HEK293T (cell line): ENCODE measurements around the gene INVS.

Experiments
- CTCF ChIA-PET: fragments of 350-600 bp; formaldehyde crosslinking; extraction: SDS; loops from one replicate; lab custom pipeline; 2021; ENCODE audit warnings: antibody characterized with exemption, inconsistent platforms; lab: Yijun Ruan, JAX
- POLR2A ChIA-PET: fragments of 350-600 bp; formaldehyde crosslinking; extraction: SDS; loops from one replicate; lab custom pipeline; 2020; ENCODE audit warnings: antibody characterized with exemption, inconsistent platforms; lab: Yijun Ruan, JAX
- DNase-seq: peaks from one replicate; pipeline ENCODE4 v3.0.0; 2012; ENCODE audit warnings: mixed read lengths; ENCODE audit errors: extremely low spot score
- ARNT ChIP-seq: fragments of 450-650 bp; IDR thresholded peaks from 2 replicates; pipeline ENCODE4 v1.6.1; 2017; ENCODE audit warnings: mild to moderate bottlenecking
- BHLHE40 ChIP-seq: fragments of 450-650 bp; IDR thresholded peaks from 2 replicates; pipeline ENCODE4 v1.6.1; 2016; ENCODE audit warnings: mild to moderate bottlenecking, moderate library complexity, borderline replicate concordance
- CTBP1 ChIP-seq: fragments of 450-650 bp; IDR thresholded peaks from 2 replicates; pipeline ENCODE4 v1.6.1; 2016; ENCODE audit warnings: borderline replicate concordance
- ELF4 ChIP-seq: fragments of 450-650 bp; IDR thresholded peaks from 2 replicates; pipeline ENCODE4 v1.6.1; 2017; ENCODE audit warnings: antibody characterized with exemption
- FOXA1 ChIP-seq: fragments of 450-650 bp; IDR thresholded peaks from 2 replicates; pipeline ENCODE4 v1.6.1; 2016; ENCODE audit warnings: mild to moderate bottlenecking
- FOXK2 ChIP-seq: fragments of 450-650 bp; IDR thresholded peaks from 2 replicates; pipeline ENCODE4 v1.6.1; 2016; ENCODE audit warnings: mild to moderate bottlenecking
- FOXM1 ChIP-seq: fragments of 450-650 bp; IDR thresholded peaks from 2 replicates; pipeline ENCODE4 v1.6.1; 2017; ENCODE audit warnings: mild to moderate bottlenecking, borderline replicate concordance
- HDGF ChIP-seq: fragments of 450-650 bp; IDR thresholded peaks from 2 replicates; pipeline ENCODE4 v1.6.1; 2017; ENCODE audit warnings: antibody characterized with exemption, borderline replicate concordance
- L3MBTL2 ChIP-seq: fragments of 450-650 bp; conservative IDR thresholded peaks from 2 replicates; pipeline ENCODE4 v1.6.1; 2016; ENCODE audit warnings: mild to moderate bottlenecking
- LEF1 ChIP-seq: fragments of 450-650 bp; IDR thresholded peaks from 2 replicates; pipeline ENCODE4 v1.6.1; 2017; ENCODE audit warnings: mild to moderate bottlenecking, borderline replicate concordance
- NFRKB ChIP-seq: fragments of 450-650 bp; IDR thresholded peaks from 2 replicates; pipeline ENCODE4 v1.6.1; 2016; ENCODE audit warnings: mild to moderate bottlenecking, moderate library complexity
- PKNOX1 ChIP-seq: fragments of 450-650 bp; IDR thresholded peaks from 2 replicates; pipeline ENCODE4 v1.6.1; 2016
- SP1 ChIP-seq: fragments of 450-650 bp; IDR thresholded peaks from 2 replicates; pipeline ENCODE4 v1.6.1; 2017
- SUZ12 ChIP-seq: fragments of 450-650 bp; IDR thresholded peaks from 2 replicates; pipeline ENCODE4 v1.6.1; 2016; ENCODE audit warnings: mild to moderate bottlenecking
- TARDBP ChIP-seq: fragments of 450-650 bp; IDR thresholded peaks from 2 replicates; pipeline ENCODE4 v1.6.1; 2016
- ZNF384 ChIP-seq: fragments of 450-650 bp; IDR thresholded peaks from 2 replicates; pipeline ENCODE4 v1.6.1; 2016

The INVS gene

GRCh38 chr9:100285601-100286000, 186.6 kb downstream of the INVS start:
- DNase-seq, result no peak
- ChIA-PET POLR2A (interaction anchor here (0.8 kb wide), 1 partner anchor 11 kb away, joined by 3 read pairs; no protein-coding TSS in a partner anchor), CTCF (interaction anchor here (1.3 kb wide), 1 partner anchor 40 kb away, joined by 3 read pairs; no protein-coding TSS in a partner anchor)
- TF ChIP-seq NFRKB, result no peak
- no peak for TF ChIP-seq CTBP1
- no peak for TF ChIP-seq SUZ12
- TF ChIP-seq FOXK2, result no peak
- no peak for TF ChIP-seq ZNF384
- no peak for TF ChIP-seq FOXM1
- TF ChIP-seq L3MBTL2, result no peak
- TF ChIP-seq HDGF, result no peak

GRCh38 chr9:100286257-100286656, 187.2 kb downstream of the INVS start:
- no peak for DNase-seq
- no peak for TF ChIP-seq BHLHE40
- no peak for TF ChIP-seq PKNOX1
- no peak for TF ChIP-seq CTBP1
- no peak for TF ChIP-seq SUZ12
- no peak for TF ChIP-seq ZNF384
- no peak for TF ChIP-seq SP1
- TF ChIP-seq FOXA1, result no peak
- no peak for TF ChIP-seq LEF1
- ChIA-PET POLR2A (interaction anchor here (0.8 kb wide), 1 partner anchor 10 kb away, joined by 3 read pairs; no protein-coding TSS in a partner anchor), CTCF (interaction anchor here (1.3 kb wide), 1 partner anchor 39 kb away, joined by 3 read pairs; no protein-coding TSS in a partner anchor)

- CTCF ChIA-PET, result no interaction called here
- POLR2A ChIA-PET, result no interaction called here
- DNase-seq, result no peak
- TF ChIP-seq ELF4 (no peak), CTBP1 (no peak), NFRKB (no peak), LEF1 (no peak), ZNF384 (no peak), HDGF (no peak), FOXM1 (no peak), L3MBTL2 (no peak)
Observed at GRCh38 chr9:100287186-100287585, 188.1 kb downstream of the INVS start.

DNA sequence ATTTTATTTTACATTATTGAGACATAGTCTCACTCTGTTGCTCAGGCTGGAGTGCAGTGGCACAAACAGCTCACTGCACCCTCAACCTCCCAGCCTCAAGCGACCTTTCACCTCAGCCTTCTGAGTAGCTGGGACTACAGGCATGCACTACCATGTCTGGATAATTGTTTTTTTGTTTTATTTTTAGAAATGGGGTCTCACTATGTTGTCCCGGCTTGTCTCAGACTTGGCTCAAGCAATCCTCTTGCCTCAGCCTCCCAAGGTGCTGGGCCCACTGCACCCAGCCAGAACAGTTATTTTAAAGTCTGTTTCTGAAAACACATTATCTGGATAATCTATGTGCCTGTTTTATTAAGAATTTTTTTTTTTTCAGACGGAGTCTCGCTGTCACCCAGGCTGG, 191.7 kb downstream of the INVS start:
- DNase-seq, result no peak
- CTCF ChIA-PET, result no interaction called here
- no peak for TF ChIP-seq FOXA1
- TF ChIP-seq CTBP1, result no peak
- no peak for TF ChIP-seq SUZ12
- TF ChIP-seq LEF1, result no peak
- TF ChIP-seq L3MBTL2, result no peak
- no peak for TF ChIP-seq TARDBP
- TF ChIP-seq NFRKB, result no peak
- TF ChIP-seq ELF4, result no peak
- no peak for TF ChIP-seq BHLHE40
- TF ChIP-seq PKNOX1, result no peak
- TF ChIP-seq HDGF, result no peak
- no peak for TF ChIP-seq ARNT
- no peak for TF ChIP-seq SP1
- no peak for TF ChIP-seq ZNF384
- no peak for TF ChIP-seq FOXM1
- TF ChIP-seq FOXK2, result no peak
- POLR2A ChIA-PET, result no interaction called here

DNA sequence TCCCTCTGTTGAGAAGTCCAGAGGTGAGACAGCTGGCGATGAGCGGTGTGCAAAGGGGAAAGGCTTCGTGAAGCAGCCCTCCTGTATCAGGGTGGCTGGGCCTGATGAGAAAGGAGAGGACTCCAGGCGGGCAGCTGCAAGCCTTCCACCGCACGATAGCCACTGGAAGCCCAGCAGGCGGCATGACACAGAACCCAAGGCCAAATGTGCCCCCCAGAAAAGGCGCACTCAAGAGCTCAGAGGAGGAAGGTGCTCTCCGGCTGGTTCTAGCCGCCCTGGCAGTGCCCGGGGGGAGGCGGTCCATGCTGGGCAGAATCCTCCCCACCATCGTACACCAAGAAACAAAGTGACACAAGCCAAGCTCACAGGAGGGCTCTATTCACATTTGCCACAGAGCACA, 193.4 kb downstream of the INVS start:
- TF ChIP-seq NFRKB (no peak), SP1 (no peak), FOXM1 (no peak), SUZ12 (no peak), ZNF384 (no peak), L3MBTL2 (no peak), CTBP1 (no peak), FOXK2 (no peak), BHLHE40 (no peak), LEF1 (no peak), ARNT (no peak)
- POLR2A ChIA-PET, result interaction anchor here (0.8 kb wide), 1 partner anchor 10 kb away, joined by 3 read pairs; no protein-coding TSS in a partner anchor
- CTCF ChIA-PET, result no interaction called here
- no peak for DNase-seq

DNA sequence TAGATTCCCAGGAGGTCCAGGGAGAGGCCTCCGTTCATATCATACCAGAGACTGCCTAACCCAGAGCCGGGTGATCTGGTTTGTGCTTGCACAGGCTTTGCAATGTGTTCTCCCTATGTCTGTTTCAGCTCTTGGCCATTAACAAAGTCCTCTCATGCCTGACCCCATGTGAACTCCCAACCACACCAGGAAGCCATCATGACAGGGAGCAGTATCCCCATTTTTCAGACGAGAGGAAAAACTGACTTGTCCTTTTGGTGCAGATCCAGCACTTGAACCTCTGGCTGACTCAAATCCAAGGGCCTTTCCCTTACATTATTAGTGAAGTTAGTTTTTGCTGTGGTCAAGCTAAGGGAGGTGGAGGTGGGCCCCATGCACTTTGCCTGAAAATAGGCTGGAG, 195.3 kb downstream of the INVS start:
- ChIA-PET CTCF (no interaction called here), POLR2A (no interaction called here)
- DNase-seq, result no peak
- TF ChIP-seq LEF1, result no peak

DNA sequence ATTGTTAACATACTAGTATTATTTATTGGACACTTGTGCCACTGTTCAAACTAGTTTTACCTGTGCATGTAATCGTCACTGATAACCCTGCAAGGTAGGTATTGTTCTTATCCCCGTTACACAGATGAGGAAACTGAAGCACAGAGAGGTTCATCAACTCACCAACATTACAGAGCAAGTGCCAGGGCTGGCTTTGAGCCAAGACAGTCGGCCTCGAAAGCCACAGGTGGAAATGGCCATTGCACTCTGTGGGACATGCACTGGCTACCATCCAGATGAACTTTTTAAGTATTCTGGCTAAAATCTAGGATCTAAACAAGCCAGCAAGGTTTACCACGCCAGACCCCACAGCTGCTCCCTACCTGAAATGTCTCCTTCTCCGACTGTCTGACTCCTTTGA, 195.8 kb downstream of the INVS start:
- POLR2A ChIA-PET, result no interaction called here
- CTCF ChIA-PET, result no interaction called here
- TF ChIP-seq FOXA1 (no peak), SUZ12 (no peak), NFRKB (no peak), ARNT (no peak), FOXK2 (no peak), BHLHE40 (no peak), LEF1 (no peak), TARDBP (no peak), PKNOX1 (no peak), FOXM1 (no peak), ELF4 (no peak), ZNF384 (no peak), HDGF (no peak), SP1 (no peak), CTBP1 (no peak), L3MBTL2 (no peak)
- no peak for DNase-seq
